ENCODE measurements around the gene GCNT2. TPM values are rescaled to one million over a fixed set of nuclear protein-coding genes. Genes with fewer than 3 reads are reported as not detected.

Gene GCNT2
- total RNA-seq, 1 donor from 2014 or later: 16.7 TPM

GRCh38 chr6:10626154-10626741 lies 105.1 kb downstream of the GCNT2 start:
- no peak overlapping the region for H3K27ac ChIP-seq
- peaks cover 0 to 56% of the 10 kb centered on the region in 2 donors for H3K36me3 ChIP-seq
- H3K9me3 ChIP-seq: no peaks in the 10 kb centered on the region
- no peaks in the 10 kb centered on the region for H3K4me1 ChIP-seq
- intact Hi-C loops (cut with DNase I): no loop called here
- no peak for DNase-seq (ENCODE audit: low spot score in 2 of 2)
- H3K4me3 ChIP-seq: no peak overlapping the region
- no peaks in the 10 kb centered on the region for H3K27me3 ChIP-seq
- no peak for TF ChIP-seq CTCF (IDR thresholded peaks at IDR 0.05)

- intact Hi-C loops (cut with DNase I): no loop called here
- Histone ChIP-seq H3K4me1 (no peaks in the 10 kb centered on the region), H3K9me3 (no peaks in the 10 kb centered on the region), H3K27ac (no peak overlapping the region), H3K36me3 (peaks cover 0 to 47% of the 10 kb centered on the region in 2 donors), H3K4me3 (no peak overlapping the region), H3K27me3 (no peaks in the 10 kb centered on the region)
- no peak for DNase-seq (ENCODE audit: low spot score in 2 of 2)
- no peak for TF ChIP-seq CTCF (IDR thresholded peaks at IDR 0.05)
These were observed 106.6 kb downstream of the GCNT2 start for GRCh38 chr6:10627800-10628199.

GRCh38 chr6:10630178-10630577 lies 109.0 kb downstream of the GCNT2 start:
- no peak for DNase-seq (ENCODE audit: low spot score in 2 of 2)
- TF ChIP-seq CTCF (IDR thresholded peaks at IDR 0.05): no peak
- H3K36me3 ChIP-seq: peaks cover 0 to 24% of the 10 kb centered on the region in 2 donors
- no peaks in the 10 kb centered on the region for H3K9me3 ChIP-seq
- intact Hi-C loops (cut with DNase I): no loop called here
- H3K27ac ChIP-seq: no peak overlapping the region
- H3K4me3 ChIP-seq: no peak overlapping the region
- no peaks in the 10 kb centered on the region for H3K4me1 ChIP-seq
- no peaks in the 10 kb centered on the region for H3K27me3 ChIP-seq

GRCh38 chr6:10633216-10633615 lies 112.1 kb downstream of the GCNT2 start:
- H3K9me3 ChIP-seq: no peaks in the 10 kb centered on the region
- H3K27me3 ChIP-seq: no peaks in the 10 kb centered on the region
- TF ChIP-seq CTCF (IDR thresholded peaks at IDR 0.05): no peak
- DNase-seq (ENCODE audit: low spot score in 2 of 2): no peak
- H3K27ac ChIP-seq: no peak overlapping the region
- H3K4me3 ChIP-seq: no peak overlapping the region
- H3K4me1 ChIP-seq: no peaks in the 10 kb centered on the region
- intact Hi-C loops (cut with DNase I): no loop called here
- H3K36me3 ChIP-seq: no peaks in the 10 kb centered on the region

- H3K9me3 ChIP-seq: no peaks in the 10 kb centered on the region
- H3K4me3 ChIP-seq: no peak overlapping the region
- H3K36me3 ChIP-seq: no peaks in the 10 kb centered on the region
- no peak for DNase-seq (ENCODE audit: low spot score in 2 of 2)
- intact Hi-C loops (cut with DNase I): no loop called here
- no peaks in the 10 kb centered on the region for H3K27me3 ChIP-seq
- H3K27ac ChIP-seq: no peak overlapping the region
- TF ChIP-seq CTCF (IDR thresholded peaks at IDR 0.05): no peak
- H3K4me1 ChIP-seq: peaks cover 0 to 3% of the 10 kb centered on the region in 2 donors
These were observed 119.3 kb downstream of the GCNT2 start for GRCh38 chr6:10640412-10640811.

GRCh38 chr6:10641528-10641927 lies 120.4 kb downstream of the GCNT2 start:
- H3K9me3 ChIP-seq: no peaks in the 10 kb centered on the region
- no peak overlapping the region for H3K27ac ChIP-seq
- intact Hi-C loops (cut with DNase I): no loop called here
- no peak for DNase-seq (ENCODE audit: low spot score in 2 of 2)
- no peak overlapping the region for H3K4me3 ChIP-seq
- no peak for TF ChIP-seq CTCF (IDR thresholded peaks at IDR 0.05)
- no peaks in the 10 kb centered on the region for H3K27me3 ChIP-seq
- peaks cover 0 to 3% of the 10 kb centered on the region in 2 donors for H3K4me1 ChIP-seq
- no peaks in the 10 kb centered on the region for H3K36me3 ChIP-seq
